Dermis blood vessel endothelial cell (primary cell): ENCODE results near the gene PIWIL1. TPM values are rescaled to one million over a fixed set of nuclear protein-coding genes. Genes with fewer than 3 reads are reported as not detected.

ENCODE experiments used
- DNase-seq: peaks from one replicate; pipeline ENCODE4 v3.0.0; 2010
- total RNA-seq: library from RNA; depleted of rRNA; stranded (reverse); fragments of >200 nt; gene quantifications from 2 replicates; pipeline ENCODE4 v1.2.3, GENCODE V29; 2014

The PIWIL1 gene
- total RNA-seq, 1 donor from 2014 or later = not detected

- no peak for DNase-seq
Observed at GRCh38 chr12:130338794-130339601, 1.3 kb downstream of the PIWIL1 start.

DNA sequence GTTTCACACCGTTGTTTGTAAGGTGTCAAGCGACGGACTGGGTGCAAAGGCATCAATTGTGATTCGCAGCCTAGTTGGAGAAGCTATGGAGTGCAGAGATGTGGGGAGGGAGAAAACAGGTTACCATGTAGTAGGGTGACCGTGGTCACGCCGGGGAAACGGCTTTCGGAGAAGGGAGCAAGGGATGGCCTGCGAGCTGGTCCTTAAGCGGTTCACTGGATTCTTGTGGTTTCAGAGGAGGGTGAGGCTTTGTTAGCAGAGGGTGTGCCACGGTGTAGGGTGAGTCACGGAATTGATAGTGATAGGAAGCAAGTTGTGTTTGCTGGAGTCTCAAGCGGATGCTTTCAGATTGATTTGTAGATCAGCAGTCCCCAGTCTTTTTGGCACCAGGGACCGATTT is 2.3 kb downstream of the PIWIL1 start:
- DNase-seq = no peak

- no peak for DNase-seq
Observed at GRCh38 chr12:130342442-130342841, 4.8 kb downstream of the PIWIL1 start.

GRCh38 chr12:130342842-130343241 is 5.2 kb downstream of the PIWIL1 start:
- DNase-seq = no peak

GRCh38 chr12:130344529-130344928 is 6.8 kb downstream of the PIWIL1 start:
- DNase-seq = no peak

- no peak for DNase-seq
Observed at GRCh38 chr12:130345292-130345691, 7.6 kb downstream of the PIWIL1 start.

DNA sequence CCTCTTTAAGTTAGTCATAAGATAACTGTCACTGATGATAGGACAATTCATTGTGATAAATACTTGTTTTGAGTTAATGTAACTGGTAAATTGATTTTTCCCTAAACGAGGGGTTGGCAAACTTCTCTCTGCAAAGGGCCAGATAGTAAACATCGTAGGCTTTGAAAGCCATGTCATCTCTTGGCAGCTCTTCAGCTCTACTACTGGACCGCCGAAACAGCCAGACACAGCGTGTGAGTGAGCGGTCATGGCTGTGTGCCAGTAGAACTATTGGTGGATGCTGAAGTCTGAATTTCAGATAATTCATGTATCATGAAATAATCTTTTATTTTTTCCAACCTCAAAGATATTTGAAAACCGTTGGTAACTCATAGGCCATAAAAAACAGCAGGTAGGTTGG is 9.9 kb downstream of the PIWIL1 start:
- no peak for DNase-seq

DNA sequence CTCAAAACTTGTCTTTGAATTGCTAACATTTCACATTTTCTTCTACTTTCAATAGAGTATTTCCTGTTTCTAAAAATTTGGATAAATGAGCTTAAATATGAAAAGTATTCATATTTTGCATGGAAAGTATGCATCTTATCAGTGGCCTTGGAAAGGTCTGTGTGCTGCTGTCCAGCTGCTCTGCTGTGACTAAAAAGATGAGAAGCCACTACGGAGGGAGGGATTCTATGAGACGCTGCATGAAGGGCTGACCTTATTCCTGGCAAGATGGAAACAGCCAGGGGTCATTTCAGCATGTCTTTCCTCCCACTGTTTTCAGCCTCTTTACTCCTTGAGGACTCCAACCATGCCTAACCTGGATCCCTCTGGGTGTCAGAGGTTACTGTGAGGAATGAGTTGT is 13.0 kb downstream of the PIWIL1 start:
- no peak for DNase-seq

DNA sequence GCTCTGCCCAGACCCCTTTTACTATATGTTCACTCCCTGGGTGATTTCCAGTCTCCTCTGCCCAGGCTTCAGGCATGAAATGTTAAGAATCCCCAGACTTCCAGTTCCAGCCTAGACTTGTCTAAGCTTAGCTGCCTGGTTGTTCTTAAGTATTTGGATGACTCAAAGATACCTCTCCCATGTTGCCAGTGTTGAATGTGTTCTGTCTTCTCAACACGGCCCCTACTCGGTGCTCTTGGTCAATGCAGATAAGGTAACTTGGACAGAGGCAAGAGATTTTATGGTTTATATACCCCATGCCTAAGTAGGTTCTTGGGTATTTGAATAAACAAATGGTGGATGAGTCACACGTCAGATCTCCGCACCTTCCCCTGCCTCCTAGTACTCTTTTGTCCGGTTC is 13.6 kb downstream of the PIWIL1 start:
- no peak for DNase-seq

GRCh38 chr12:130353081-130353480 is 15.4 kb downstream of the PIWIL1 start:
- DNase-seq = no peak

- no peak for DNase-seq
Observed at GRCh38 chr12:130354407-130354806, 16.7 kb downstream of the PIWIL1 start.

GRCh38 chr12:130356222-130356621 is 18.5 kb downstream of the PIWIL1 start:
- no peak for DNase-seq

DNA sequence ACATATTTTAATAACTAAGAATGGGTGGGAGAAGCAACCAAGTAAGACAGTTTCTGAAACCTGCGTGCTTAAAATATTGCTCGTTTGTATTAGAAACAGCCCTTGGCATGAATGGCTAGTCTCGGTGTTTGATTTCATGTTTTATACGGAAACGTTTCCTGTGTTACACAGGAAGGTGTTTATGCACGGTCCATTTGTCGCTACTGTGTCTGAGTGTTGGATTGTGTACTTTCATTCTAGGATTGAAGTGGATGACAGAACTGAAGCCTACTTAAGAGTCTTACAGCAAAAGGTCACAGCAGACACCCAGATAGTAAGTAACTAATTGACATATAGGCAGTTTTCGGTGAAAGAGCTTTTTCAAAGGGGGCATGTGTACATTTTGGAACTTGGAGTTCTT is 19.6 kb downstream of the PIWIL1 start:
- DNase-seq = no peak

DNA sequence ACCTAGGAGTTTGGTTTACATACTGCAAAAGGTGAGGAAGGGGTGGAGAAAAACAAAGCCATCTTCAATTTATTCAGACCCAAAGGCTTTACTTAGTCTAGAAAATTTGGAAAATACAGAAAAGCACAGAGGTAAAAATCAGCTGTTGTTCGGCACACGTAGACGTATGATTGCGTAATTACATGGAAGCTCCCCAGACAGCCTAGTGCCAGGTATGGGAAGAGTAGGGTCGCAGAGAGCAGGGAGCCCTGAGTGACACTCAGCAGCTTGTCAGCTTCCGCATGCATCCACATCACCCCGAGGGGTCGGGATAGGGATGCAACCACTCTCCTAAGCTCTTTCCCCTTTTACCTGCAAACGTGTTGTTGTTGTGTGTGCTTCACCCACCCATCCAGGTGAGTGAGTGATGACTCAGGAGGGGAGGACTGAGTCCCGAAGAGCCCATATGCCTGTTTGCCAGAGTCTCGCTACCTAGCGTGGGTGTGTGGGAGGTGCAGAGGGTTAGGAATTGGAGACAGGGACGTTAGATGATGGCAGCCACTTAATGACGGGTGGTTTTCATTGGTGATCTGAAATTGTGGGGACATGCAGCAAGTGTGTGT is 20.1 kb downstream of the PIWIL1 start:
- no peak for DNase-seq

- no peak for DNase-seq
Observed at GRCh38 chr12:130362060-130362459, 24.4 kb downstream of the PIWIL1 start.

- no peak for DNase-seq
Observed at GRCh38 chr12:130364578-130364977, 26.9 kb downstream of the PIWIL1 start.

- no peak for DNase-seq
Observed at GRCh38 chr12:130366159-130366558, 28.5 kb downstream of the PIWIL1 start.

DNA sequence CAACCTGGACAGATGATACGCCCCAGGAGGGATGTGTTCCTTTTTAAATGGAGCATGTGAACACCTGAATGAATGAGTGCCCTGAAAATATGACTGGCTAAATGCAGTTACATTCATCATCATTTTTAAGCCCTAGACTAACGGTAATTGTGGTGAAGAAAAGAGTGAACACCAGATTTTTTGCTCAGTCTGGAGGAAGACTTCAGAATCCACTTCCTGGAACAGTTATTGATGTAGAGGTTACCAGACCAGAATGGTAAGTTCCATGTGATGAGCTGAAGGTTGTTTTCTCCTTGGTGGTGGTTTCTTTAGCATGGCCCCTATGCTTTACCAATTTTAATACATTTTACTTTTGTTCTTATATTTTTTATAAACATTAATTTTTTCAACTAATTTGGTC is 29.3 kb downstream of the PIWIL1 start:
- no peak for DNase-seq

DNA sequence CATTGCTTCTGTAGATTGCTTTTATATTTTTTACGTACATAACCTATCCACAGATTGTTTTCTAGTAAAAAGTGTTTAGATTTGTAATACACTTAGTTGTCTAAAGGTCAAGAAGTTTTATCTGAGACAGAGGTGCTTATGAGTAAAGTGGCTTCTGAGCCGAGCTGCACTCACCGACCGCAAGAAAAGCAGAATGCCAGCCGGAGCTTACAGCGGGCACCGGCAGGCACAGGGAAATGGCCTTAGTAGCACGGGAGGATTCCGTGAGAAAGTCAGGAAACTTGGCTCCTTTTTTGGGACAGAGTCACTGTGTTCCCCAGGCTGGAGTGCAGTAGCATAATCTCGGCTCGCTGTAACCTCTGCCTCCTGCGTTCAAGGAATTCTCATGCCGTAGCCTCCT is 29.8 kb downstream of the PIWIL1 start:
- no peak for DNase-seq

- DNase-seq = no peak
Observed at GRCh38 chr12:130369816-130370215, 32.1 kb downstream of the PIWIL1 start.

- DNase-seq = no peak
Observed at GRCh38 chr12:130371296-130371695, 33.6 kb downstream of the PIWIL1 start.

- no peak for DNase-seq
Observed at GRCh38 chr12:130372936-130373335, 35.2 kb downstream of the PIWIL1 start.

- no peak for DNase-seq
Observed at GRCh38 chr12:130374083-130374482, 36.4 kb downstream of the PIWIL1 start.
